ENCODE data around the gene TNC. TPM values are rescaled to one million over a fixed set of nuclear protein-coding genes. Genes with fewer than 3 reads are reported as not detected.

TNC gene
- total RNA-seq, 1 experiment from 2014 or later = 159 TPM

- DNase-seq (ENCODE audit: low read depth) = no peak
These were observed 103.5 kb downstream of the TNC start for GRCh38 chr9:115014438-115014837.

GRCh38 chr9:115013998-115014397, 104.0 kb downstream of the TNC start:
- DNase-seq (ENCODE audit: low read depth) = peak; percentile 85

GRCh38 chr9:115012486-115012885, 105.5 kb downstream of the TNC start:
- no peak for DNase-seq (ENCODE audit: low read depth)

- DNase-seq (ENCODE audit: low read depth) = no peak
These were observed 107.1 kb downstream of the TNC start for GRCh38 chr9:115010874-115011273.

GRCh38 chr9:115008536-115009270, 109.3 kb downstream of the TNC start:
- DNase-seq (ENCODE audit: low read depth) = peak; percentile 95

- peak; percentile 84 for DNase-seq (ENCODE audit: low read depth)
These were observed 111.3 kb downstream of the TNC start for GRCh38 chr9:115006660-115007059.

GRCh38 chr9:115005322-115005721, 112.6 kb downstream of the TNC start:
- DNase-seq (ENCODE audit: low read depth) = no peak

GRCh38 chr9:115004545-115004944, 113.4 kb downstream of the TNC start:
- no peak for DNase-seq (ENCODE audit: low read depth)

GRCh38 chr9:115002371-115003120, 115.4 kb downstream of the TNC start:
- no peak for DNase-seq (ENCODE audit: low read depth)

GRCh38 chr9:115000217-115000639, 117.7 kb downstream of the TNC start:
- DNase-seq (ENCODE audit: low read depth) = peak; percentile 67

GRCh38 chr9:114998326-114998725, 119.6 kb downstream of the TNC start:
- no peak for DNase-seq (ENCODE audit: low read depth)

- no peak for DNase-seq (ENCODE audit: low read depth)
These were observed 122.2 kb downstream of the TNC start for GRCh38 chr9:114995681-114996221.

- no peak for DNase-seq (ENCODE audit: low read depth)
These were observed 123.2 kb downstream of the TNC start for GRCh38 chr9:114994768-114995167.

GRCh38 chr9:114991861-114992260, 126.1 kb downstream of the TNC start:
- DNase-seq (ENCODE audit: low read depth) = no peak

GRCh38 chr9:114990901-114991300, 127.1 kb downstream of the TNC start:
- DNase-seq (ENCODE audit: low read depth) = no peak

- DNase-seq (ENCODE audit: low read depth) = no peak
These were observed 128.2 kb downstream of the TNC start for GRCh38 chr9:114989600-114990410.

- peak; percentile 54 for DNase-seq (ENCODE audit: low read depth)
These were observed 128.9 kb downstream of the TNC start for GRCh38 chr9:114988962-114989599.

- DNase-seq (ENCODE audit: low read depth) = no peak
These were observed 130.8 kb downstream of the TNC start for GRCh38 chr9:114987116-114987515.

- DNase-seq (ENCODE audit: low read depth) = no peak
These were observed 131.9 kb downstream of the TNC start for GRCh38 chr9:114985959-114986501.

- DNase-seq (ENCODE audit: low read depth) = no peak
These were observed 136.9 kb downstream of the TNC start for GRCh38 chr9:114981063-114981462.

GRCh38 chr9:114973216-114973615, 144.7 kb downstream of the TNC start:
- DNase-seq (ENCODE audit: low read depth) = no peak

Data from Daoy (cell line).